ENCODE measurements around the gene NEXMIF.
"Not testable (repeated sequence)": the region's sequence is repeated elsewhere in the genome, so short reads cannot be mapped to it uniquely, and the experiment has no call there.

DNA sequence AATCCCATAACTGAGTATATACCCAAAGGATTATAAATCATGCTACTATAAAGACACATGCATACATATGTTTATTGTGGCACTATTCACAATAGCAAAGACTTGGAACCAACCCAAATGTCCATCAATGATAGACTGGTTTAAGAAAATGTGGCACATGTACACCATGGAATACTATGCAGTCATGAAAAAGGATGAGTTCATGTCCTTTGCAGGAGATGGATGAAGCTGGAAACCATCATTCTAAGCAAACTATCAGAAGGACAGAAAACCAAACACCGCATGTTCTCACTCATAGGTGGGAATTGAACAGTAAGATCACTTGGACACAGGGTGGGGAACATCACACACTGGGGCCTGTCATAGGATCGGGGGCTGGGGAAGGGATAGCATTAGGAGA lies 223.9 kb downstream of the NEXMIF start:
- TF ChIP-seq, protein P1, sequence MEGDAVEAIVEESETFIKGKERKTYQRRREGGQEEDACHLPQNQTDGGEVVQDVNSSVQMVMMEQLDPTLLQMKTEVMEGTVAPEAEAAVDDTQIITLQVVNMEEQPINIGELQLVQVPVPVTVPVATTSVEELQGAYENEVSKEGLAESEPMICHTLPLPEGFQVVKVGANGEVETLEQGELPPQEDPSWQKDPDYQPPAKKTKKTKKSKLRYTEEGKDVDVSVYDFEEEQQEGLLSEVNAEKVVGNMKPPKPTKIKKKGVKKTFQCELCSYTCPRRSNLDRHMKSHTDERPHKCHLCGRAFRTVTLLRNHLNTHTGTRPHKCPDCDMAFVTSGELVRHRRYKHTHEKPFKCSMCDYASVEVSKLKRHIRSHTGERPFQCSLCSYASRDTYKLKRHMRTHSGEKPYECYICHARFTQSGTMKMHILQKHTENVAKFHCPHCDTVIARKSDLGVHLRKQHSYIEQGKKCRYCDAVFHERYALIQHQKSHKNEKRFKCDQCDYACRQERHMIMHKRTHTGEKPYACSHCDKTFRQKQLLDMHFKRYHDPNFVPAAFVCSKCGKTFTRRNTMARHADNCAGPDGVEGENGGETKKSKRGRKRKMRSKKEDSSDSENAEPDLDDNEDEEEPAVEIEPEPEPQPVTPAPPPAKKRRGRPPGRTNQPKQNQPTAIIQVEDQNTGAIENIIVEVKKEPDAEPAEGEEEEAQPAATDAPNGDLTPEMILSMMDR (IDR thresholded peaks at IDR 0.05), result not testable (repeated sequence)
- TF ChIP-seq POLR2A (IDR thresholded peaks at IDR 0.05), result not testable (repeated sequence)

All from heart left ventricle (tissue), 13 donors.